Thoracic aorta (tissue), 2 donors: Measurements from ENCODE around the gene SNX4. TPM values are rescaled to one million over a fixed set of nuclear protein-coding genes. Genes with fewer than 3 reads are reported as not detected.

Experiments used
- ATAC-seq: fragments of 150-250 bp; one replicate; pipeline ENCODE4 v1.8.0; 2017; ENCODE audit warnings: low read depth; ENCODE audit not compliant: insufficient number of reproducible peaks, low FRiP score
- DNase-seq: peaks from one replicate; pipeline ENCODE4 v3.0.0-alpha.2; 2020; ENCODE audit warnings: low spot score
- H3K27ac ChIP-seq, 2 donors: fragments of 200-600 bp; sonication (generic); 1 replicate in 1 of 2; 2 replicates in 1 of 2; pipeline ENCODE4 v1.5.1; 2016; ENCODE audit warnings: mild to moderate bottlenecking in 2 of 2, moderate library complexity in 2 of 2
- H3K27me3 ChIP-seq: fragments of 200-600 bp; sonication (generic); replicated peaks from 2 replicates; pipeline ENCODE4 v1.6.0; 2016; ENCODE audit warnings: mild to moderate bottlenecking; ENCODE audit not compliant: insufficient read depth
- H3K36me3 ChIP-seq: fragments of 200-600 bp; sonication (generic); one replicate; pipeline ENCODE4 v1.5.1; 2016
- H3K4me1 ChIP-seq, 2 donors: fragments of 200-600 bp; sonication (generic); 1 replicate in 1 of 2; 2 replicates in 1 of 2; pipeline versions ENCODE4 v1.5.1 to v1.6.0; 2016; ENCODE audit warnings: low read depth in 2 of 2, mild to moderate bottlenecking in 1 of 2; ENCODE audit not compliant: control insufficient read depth in 1 of 2
- H3K4me3 ChIP-seq: fragments of 200-600 bp; sonication (generic); 2 replicates; pipeline ENCODE4 v1.5.1; 2016; ENCODE audit warnings: mild to moderate bottlenecking
- H3K9me3 ChIP-seq: fragments of 200-600 bp; sonication (generic); 2 replicates; pipeline ENCODE4 v1.5.1; 2016
- total RNA-seq, 2 donors: library from RNA; depleted of rRNA; stranded (reverse); fragments of >200 nt; gene quantifications; one replicate each; pipeline versions ENCODE4 v1.1.0 to v1.2.3, GENCODE V29; 2016
- TF ChIP-seq, protein P1 (sequence below): fragments of 200-600 bp; sonication (generic); IDR thresholded peaks from one replicate; pipeline ENCODE4 v1.5.1; 2019; ENCODE audit warnings: antibody characterized with exemption

SNX4 gene
- total RNA-seq, 2 donors from 2014 or later = 26.4 to 29.9 TPM

DNA sequence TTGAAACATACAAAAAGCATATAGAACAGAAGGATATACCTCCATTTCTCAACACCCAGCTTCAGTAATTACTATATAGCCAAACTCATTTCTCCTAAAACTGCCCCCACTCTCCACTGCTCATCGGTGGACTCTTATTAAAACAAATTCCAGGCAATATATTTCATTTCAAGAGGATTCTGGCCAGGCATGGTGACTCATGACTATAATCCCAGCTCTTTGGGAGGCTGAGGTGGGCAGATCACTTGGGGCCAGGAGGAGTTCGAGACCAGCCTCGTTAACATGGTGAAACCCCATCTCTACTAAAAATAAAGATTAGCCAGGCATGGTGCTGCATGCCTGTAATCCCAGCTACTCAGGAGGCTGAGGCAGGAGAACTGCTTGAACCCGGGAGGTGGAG is 40.9 kb downstream of the SNX4 start:
- no peaks in the 10 kb centered on the region for H3K4me1 ChIP-seq
- DNase-seq (no peak), ATAC-seq (no peak)
- no peaks in the 10 kb centered on the region for H3K9me3 ChIP-seq
- no peak overlapping the region for H3K4me3 ChIP-seq
- H3K27ac ChIP-seq = no peak overlapping the region
- TF ChIP-seq, protein P1, sequence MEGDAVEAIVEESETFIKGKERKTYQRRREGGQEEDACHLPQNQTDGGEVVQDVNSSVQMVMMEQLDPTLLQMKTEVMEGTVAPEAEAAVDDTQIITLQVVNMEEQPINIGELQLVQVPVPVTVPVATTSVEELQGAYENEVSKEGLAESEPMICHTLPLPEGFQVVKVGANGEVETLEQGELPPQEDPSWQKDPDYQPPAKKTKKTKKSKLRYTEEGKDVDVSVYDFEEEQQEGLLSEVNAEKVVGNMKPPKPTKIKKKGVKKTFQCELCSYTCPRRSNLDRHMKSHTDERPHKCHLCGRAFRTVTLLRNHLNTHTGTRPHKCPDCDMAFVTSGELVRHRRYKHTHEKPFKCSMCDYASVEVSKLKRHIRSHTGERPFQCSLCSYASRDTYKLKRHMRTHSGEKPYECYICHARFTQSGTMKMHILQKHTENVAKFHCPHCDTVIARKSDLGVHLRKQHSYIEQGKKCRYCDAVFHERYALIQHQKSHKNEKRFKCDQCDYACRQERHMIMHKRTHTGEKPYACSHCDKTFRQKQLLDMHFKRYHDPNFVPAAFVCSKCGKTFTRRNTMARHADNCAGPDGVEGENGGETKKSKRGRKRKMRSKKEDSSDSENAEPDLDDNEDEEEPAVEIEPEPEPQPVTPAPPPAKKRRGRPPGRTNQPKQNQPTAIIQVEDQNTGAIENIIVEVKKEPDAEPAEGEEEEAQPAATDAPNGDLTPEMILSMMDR = no peak
- H3K27me3 ChIP-seq = no peaks in the 10 kb centered on the region
- peaks cover 17% of the 10 kb centered on the region for H3K36me3 ChIP-seq

DNA sequence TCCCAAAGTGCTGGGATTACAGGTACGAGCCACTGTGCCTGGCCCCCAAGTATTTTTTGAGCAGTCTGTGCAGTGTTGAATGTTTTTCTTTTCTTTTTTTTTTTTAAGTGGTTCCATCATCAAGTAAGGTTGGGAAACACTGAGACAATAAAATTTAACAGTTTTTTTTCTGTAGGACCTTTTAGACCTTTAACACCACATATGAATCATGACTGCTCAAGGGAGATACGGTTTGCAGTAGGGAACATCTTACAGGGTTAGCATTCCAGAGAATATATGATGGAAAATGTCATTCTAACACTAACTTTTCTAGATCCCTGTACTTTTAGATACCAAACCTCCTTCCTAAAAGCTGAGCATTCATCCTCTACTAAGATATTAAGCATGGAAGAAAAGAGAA is 41.7 kb downstream of the SNX4 start:
- DNase-seq (no peak), ATAC-seq (no peak)
- Histone ChIP-seq H3K36me3 (peaks cover 20% of the 10 kb centered on the region), H3K4me3 (no peak overlapping the region), H3K4me1 (no peaks in the 10 kb centered on the region), H3K9me3 (no peaks in the 10 kb centered on the region), H3K27ac (no peak overlapping the region), H3K27me3 (no peaks in the 10 kb centered on the region)
- TF ChIP-seq, protein P1 = no peak

DNA sequence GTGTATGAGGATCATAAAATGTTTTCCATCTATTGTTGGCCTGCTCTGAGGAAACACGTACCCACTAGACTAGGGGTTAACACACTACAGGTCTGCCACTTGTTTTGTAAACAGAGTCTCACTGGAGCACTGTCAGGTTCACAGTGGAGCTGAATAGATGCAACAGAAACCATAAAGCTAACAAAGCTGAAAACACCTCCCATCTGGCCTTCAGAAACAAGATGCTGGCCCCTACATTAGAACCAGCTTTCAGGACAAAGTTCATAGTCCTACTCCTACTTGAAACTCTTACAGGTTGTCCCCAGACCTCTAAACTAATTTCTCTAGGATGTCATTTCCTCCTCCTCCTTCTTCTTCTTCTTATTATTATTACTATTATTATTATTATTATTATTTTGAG is 42.3 kb downstream of the SNX4 start:
- Histone ChIP-seq H3K9me3 (no peaks in the 10 kb centered on the region), H3K36me3 (peaks cover 20% of the 10 kb centered on the region), H3K4me1 (no peaks in the 10 kb centered on the region), H3K27ac (no peak overlapping the region), H3K27me3 (no peaks in the 10 kb centered on the region), H3K4me3 (no peak overlapping the region)
- DNase-seq (no peak), ATAC-seq (no peak)
- TF ChIP-seq, protein P1 = no peak

DNA sequence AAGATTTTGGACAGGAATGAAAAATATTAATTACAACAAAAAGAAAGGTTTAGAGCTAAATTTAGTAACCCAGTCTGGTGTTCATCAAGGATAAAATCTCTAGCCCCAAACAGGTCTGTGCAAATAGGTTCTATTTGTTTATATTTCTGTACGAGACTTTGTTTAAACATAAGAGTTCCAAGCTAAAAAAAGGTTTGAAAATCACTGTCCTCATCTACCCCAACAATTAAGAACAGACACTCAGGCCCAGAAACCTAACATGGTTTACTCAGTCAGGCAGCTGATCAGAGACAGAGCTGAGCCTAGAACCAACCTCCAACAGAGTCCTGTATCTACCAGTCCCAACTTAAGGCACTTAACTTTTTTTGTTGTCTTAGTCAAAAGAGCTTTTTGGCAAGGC is 49.3 kb downstream of the SNX4 start:
- H3K27ac ChIP-seq = no peak overlapping the region
- no peaks in the 10 kb centered on the region for H3K9me3 ChIP-seq
- DNase-seq = no peak
- TF ChIP-seq, protein P1 = no peak
- H3K4me3 ChIP-seq = no peak overlapping the region
- no peaks in the 10 kb centered on the region for H3K27me3 ChIP-seq
- H3K4me1 ChIP-seq = no peaks in the 10 kb centered on the region
- H3K36me3 ChIP-seq = peaks cover 22% of the 10 kb centered on the region
- ATAC-seq = no peak

DNA sequence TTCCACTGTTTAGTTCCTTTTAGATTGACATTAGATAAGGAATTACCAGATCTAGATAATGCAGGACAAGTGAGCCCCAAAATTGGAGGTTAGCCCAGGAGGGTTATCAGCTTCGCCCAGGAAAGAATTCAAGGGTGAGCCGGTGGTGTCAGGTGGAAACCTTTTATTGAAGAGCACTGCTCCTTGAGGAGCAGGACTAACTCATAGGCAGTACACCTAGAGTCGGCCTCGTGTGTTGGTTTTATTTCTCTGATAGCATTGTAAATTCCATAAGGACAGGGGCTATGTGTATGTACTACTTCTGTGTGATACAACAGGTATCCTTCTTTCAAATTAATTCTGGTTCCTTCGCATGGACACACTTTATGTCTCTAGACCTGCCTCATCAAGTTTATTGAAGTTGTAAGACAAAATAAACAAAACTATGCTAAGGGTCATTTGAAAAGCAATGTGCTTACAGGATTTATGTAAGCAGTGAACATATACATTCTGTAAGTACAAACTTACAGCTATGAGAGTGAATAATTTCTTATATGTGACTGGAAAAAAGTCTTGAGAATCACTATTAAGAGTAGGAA is 57.2 kb downstream of the SNX4 start:
- TF ChIP-seq, protein P1 = no peak
- H3K4me1 ChIP-seq = no peaks in the 10 kb centered on the region
- no peaks in the 10 kb centered on the region for H3K9me3 ChIP-seq
- DNase-seq (no peak), ATAC-seq (no peak)
- peaks cover 3% of the 10 kb centered on the region for H3K36me3 ChIP-seq
- H3K4me3 ChIP-seq = no peak overlapping the region
- no peaks in the 10 kb centered on the region for H3K27me3 ChIP-seq
- H3K27ac ChIP-seq = no peak overlapping the region
